Upper lobe of right lung (tissue), 1 donor: Measurements from ENCODE around the gene PSMD5. TPM values are rescaled to one million over a fixed set of nuclear protein-coding genes. Genes with fewer than 3 reads are reported as not detected.

ENCODE experiments used
- ATAC-seq: fragments of 200-7000 bp; cut with Tn5 transposase; one replicate; pipeline ENCODE4 v1.9.1; 2020; ENCODE audit warnings: mild to moderate bottlenecking, moderate library complexity
- DNase-seq: peaks from one replicate; pipeline ENCODE4 v3.0.0-alpha.2; 2020
- H3K27ac ChIP-seq: fragments of 200-600 bp; one replicate; pipeline ENCODE4 v1.8.0; 2022
- H3K27me3 ChIP-seq: fragments of 200-600 bp; one replicate; pipeline ENCODE4 v1.8.0; 2022; ENCODE audit warnings: mild to moderate bottlenecking
- H3K36me3 ChIP-seq: fragments of 200-600 bp; one replicate; pipeline ENCODE4 v1.8.0; 2022
- H3K4me1 ChIP-seq: fragments of 200-600 bp; one replicate; pipeline ENCODE4 v1.8.0; 2022
- H3K4me3 ChIP-seq: fragments of 200-600 bp; one replicate; pipeline ENCODE4 v1.8.0; 2022; ENCODE audit warnings: mild to moderate bottlenecking
- H3K9me3 ChIP-seq: fragments of 200-600 bp; one replicate; pipeline ENCODE4 v1.8.0; 2022
- CTCF ChIP-seq: fragments of 200-600 bp; IDR thresholded peaks from one replicate; pipeline ENCODE4 v1.8.0; 2022; ENCODE audit warnings: antibody characterized with exemption
- intact Hi-C: fragments of 100-400 bp; cut with DNase I; formaldehyde crosslinking; loops from one replicate; pipeline ENCODE4 v1.11.0; 2022
- total RNA-seq: library from RNA; stranded (reverse); fragmentation: NEBNext Ultra II Directional; extraction: Animal tissue kit (Norgen Biotek cat#: 25700); gene quantifications from one replicate; pipeline ENCODE4 v1.2.1, GENCODE V29; 2021
- donor health status: DM: no; HTN: yes; CAD: no; lungs with severe emphysema.

PSMD5 gene
- total RNA-seq, 1 donor from 2014 or later = 38.2 TPM

GRCh38 chr9:120775859-120776258 is 66.9 kb downstream of the PSMD5 start:
- Histone ChIP-seq H3K9me3 (no peaks in the 10 kb centered on the region), H3K4me1 (no peaks in the 10 kb centered on the region), H3K4me3 (no peak overlapping the region), H3K27ac (no peak overlapping the region), H3K27me3 (no peaks in the 10 kb centered on the region), H3K36me3 (peaks cover 72% of the 10 kb centered on the region)
- TF ChIP-seq CTCF = no peak
- ATAC-seq = no peak
- DNase-seq = no peak
- intact Hi-C loops = no loop called here

GRCh38 chr9:120774719-120775118 is 68.0 kb downstream of the PSMD5 start:
- H3K9me3 ChIP-seq = no peaks in the 10 kb centered on the region
- ATAC-seq (no peak), DNase-seq (no peak)
- no peak overlapping the region for H3K27ac ChIP-seq
- no peak for TF ChIP-seq CTCF
- peaks cover 83% of the 10 kb centered on the region for H3K36me3 ChIP-seq
- H3K27me3 ChIP-seq = no peaks in the 10 kb centered on the region
- intact Hi-C loops = no loop called here
- H3K4me3 ChIP-seq = no peak overlapping the region
- no peaks in the 10 kb centered on the region for H3K4me1 ChIP-seq

- no peak for DNase-seq
- no peak for TF ChIP-seq CTCF
- Histone ChIP-seq H3K36me3 (peaks cover 97% of the 10 kb centered on the region), H3K4me3 (no peak overlapping the region), H3K27me3 (no peaks in the 10 kb centered on the region), H3K27ac (no peak overlapping the region), H3K9me3 (no peaks in the 10 kb centered on the region), H3K4me1 (no peaks in the 10 kb centered on the region)
- intact Hi-C loops = no loop called here
- no peak for ATAC-seq
Observed at GRCh38 chr9:120773256-120773655, 69.5 kb downstream of the PSMD5 start.

- Histone ChIP-seq H3K9me3 (no peaks in the 10 kb centered on the region), H3K4me1 (peaks cover 7% of the 10 kb centered on the region), H3K27me3 (no peaks in the 10 kb centered on the region), H3K27ac (no peak overlapping the region), H3K4me3 (no peak overlapping the region), H3K36me3 (peaks cover 96% of the 10 kb centered on the region)
- intact Hi-C loops = no loop called here
- ATAC-seq = no peak
- DNase-seq = no peak
- no peak for TF ChIP-seq CTCF
Observed at GRCh38 chr9:120770931-120771330, 71.8 kb downstream of the PSMD5 start.

- H3K36me3 ChIP-seq = peaks cover 96% of the 10 kb centered on the region
- TF ChIP-seq CTCF = no peak
- DNase-seq (no peak), ATAC-seq (peak; percentile 31)
- intact Hi-C loops = no loop called here
- no peaks in the 10 kb centered on the region for H3K9me3 ChIP-seq
- peaks cover 7% of the 10 kb centered on the region for H3K4me1 ChIP-seq
- no peak overlapping the region for H3K27ac ChIP-seq
- H3K4me3 ChIP-seq = no peak overlapping the region
- H3K27me3 ChIP-seq = no peaks in the 10 kb centered on the region
Observed at GRCh38 chr9:120768886-120769285, 73.8 kb downstream of the PSMD5 start.

GRCh38 chr9:120768247-120768646 is 74.5 kb downstream of the PSMD5 start:
- H3K36me3 ChIP-seq = peaks cover 96% of the 10 kb centered on the region
- ATAC-seq (no peak), DNase-seq (no peak)
- no peak for TF ChIP-seq CTCF
- peaks cover 7% of the 10 kb centered on the region for H3K4me1 ChIP-seq
- no peak overlapping the region for H3K27ac ChIP-seq
- H3K9me3 ChIP-seq = no peaks in the 10 kb centered on the region
- H3K4me3 ChIP-seq = no peak overlapping the region
- intact Hi-C loops = no loop called here
- H3K27me3 ChIP-seq = no peaks in the 10 kb centered on the region
